Endothelial cell (in vitro differentiated cells): ENCODE results near the gene SPEM1. TPM values are rescaled to one million over a fixed set of nuclear protein-coding genes. Genes with fewer than 3 reads are reported as not detected.

Source experiments
- DNase-seq: peaks from one replicate; pipeline ENCODE4 v3.0.0; 2021; ENCODE audit warnings: low spot score
- H3K27ac Mint-ChIP-seq: one replicate; pipeline ENCODE4 v1.8.0; 2021; ENCODE audit warnings: mixed read lengths, inconsistent platforms; ENCODE audit not compliant: unreplicated experiment
- H3K27me3 Mint-ChIP-seq: one replicate; pipeline ENCODE4 v1.8.0; 2021; ENCODE audit warnings: mild to moderate bottlenecking, moderate library complexity, mixed read lengths, inconsistent platforms; ENCODE audit not compliant: unreplicated experiment
- H3K36me3 Mint-ChIP-seq: one replicate; pipeline ENCODE4 v1.8.0; 2021; ENCODE audit warnings: mild to moderate bottlenecking, low read depth, mixed read lengths, inconsistent platforms; ENCODE audit not compliant: unreplicated experiment
- H3K4me1 Mint-ChIP-seq: one replicate; pipeline ENCODE4 v1.8.0; 2021; ENCODE audit warnings: mild to moderate bottlenecking, mixed read lengths, inconsistent platforms; ENCODE audit not compliant: unreplicated experiment
- H3K4me3 Mint-ChIP-seq: one replicate; pipeline ENCODE4 v1.8.0; 2021; ENCODE audit warnings: mild to moderate bottlenecking, mixed read lengths, inconsistent platforms; ENCODE audit not compliant: unreplicated experiment
- H3K9me3 Mint-ChIP-seq: one replicate; pipeline ENCODE4 v1.8.0; 2021; ENCODE audit warnings: mixed read lengths, inconsistent platforms; ENCODE audit not compliant: unreplicated experiment
- CTCF ChIP-seq: fragments of 200-600 bp; sonication (generic); IDR thresholded peaks from one replicate; pipeline ENCODE4 v1.5.0; 2021; ENCODE audit warnings: antibody characterized with exemption; ENCODE audit not compliant: unreplicated experiment
- long read RNA-seq: library from polyadenylated mRNA; unstranded; transcript quantifications from one replicate; pipeline ENCODE4 v2.0.0, GENCODE V29; 2020; ENCODE audit not compliant: unreplicated experiment
- total RNA-seq: library from RNA; stranded (reverse); fragmentation: NEBNext Ultra II Directional; extraction: Animal tissue kit (Norgen Biotek cat#: 25700); gene quantifications from one replicate; pipeline ENCODE4 v1.2.1, GENCODE V29; 2021; ENCODE audit not compliant: unreplicated experiment

Gene SPEM1
- 0.38 TPM for total RNA-seq
- long read RNA-seq = 0 reads

- Mint-ChIP-seq H3K9me3 (no peaks in the 10 kb centered on the region), H3K4me1 (peaks cover 8% of the 10 kb centered on the region), H3K27me3 (peaks cover 7% of the 10 kb centered on the region), H3K36me3 (peaks cover 20% of the 10 kb centered on the region), H3K4me3 (no peak within 1 kb of the TSS), H3K27ac (peak within 1 kb of the TSS; percentile 70)
- no peak for TF ChIP-seq CTCF
- no peak for DNase-seq
Measured at GRCh38 chr17:7419819-7420610, at the start of gene SPEM1. TSS of gene SPEM1 (plus strand) at chr17:7420324. CDS start at chr17:7420385, 61 bp downstream.

GRCh38 chr17:7370853-7371252 lies 49.3 kb upstream of the SPEM1 start:
- DNase-seq = no peak
- no peak for TF ChIP-seq CTCF
- no peak overlapping the region for H3K27ac Mint-ChIP-seq
- H3K27me3 Mint-ChIP-seq = peaks cover 2% of the 10 kb centered on the region
- no peaks in the 10 kb centered on the region for H3K9me3 Mint-ChIP-seq
- no peak overlapping the region for H3K4me3 Mint-ChIP-seq
- H3K36me3 Mint-ChIP-seq = no peaks in the 10 kb centered on the region
- no peaks in the 10 kb centered on the region for H3K4me1 Mint-ChIP-seq

- DNase-seq = no peak
- peaks cover 1% of the 10 kb centered on the region for H3K36me3 Mint-ChIP-seq
Measured at GRCh38 chr17:7374353-7374752, 45.8 kb upstream of the SPEM1 start.

GRCh38 chr17:7379134-7379533 lies 41.0 kb upstream of the SPEM1 start:
- Mint-ChIP-seq H3K4me1 (peaks cover 10% of the 10 kb centered on the region), H3K27me3 (peaks cover 20% of the 10 kb centered on the region), H3K4me3 (peak overlapping the region; percentile 39), H3K36me3 (peaks cover 7% of the 10 kb centered on the region), H3K9me3 (no peaks in the 10 kb centered on the region), H3K27ac (no peak overlapping the region)
- no peak for DNase-seq
- no peak for TF ChIP-seq CTCF

More at GRCh38 chr17:7374353-7374752, 45.8 kb upstream of the SPEM1 start:
- H3K4me1 Mint-ChIP-seq = no peaks in the 10 kb centered on the region
- no peak for TF ChIP-seq CTCF
- no peaks in the 10 kb centered on the region for H3K9me3 Mint-ChIP-seq
- H3K27ac Mint-ChIP-seq = no peak overlapping the region
- H3K4me3 Mint-ChIP-seq = no peak overlapping the region
- H3K27me3 Mint-ChIP-seq = peaks cover 2% of the 10 kb centered on the region

GRCh38 chr17:7380321-7380720 lies 39.8 kb upstream of the SPEM1 start:
- H3K4me3 Mint-ChIP-seq = peak overlapping the region; percentile 86
- no peak for DNase-seq
- peaks cover 14% of the 10 kb centered on the region for H3K4me1 Mint-ChIP-seq
- H3K9me3 Mint-ChIP-seq = no peaks in the 10 kb centered on the region
- peaks cover 23% of the 10 kb centered on the region for H3K27me3 Mint-ChIP-seq
- peaks cover 7% of the 10 kb centered on the region for H3K36me3 Mint-ChIP-seq
- peak overlapping the region; percentile 73 for H3K27ac Mint-ChIP-seq
- no peak for TF ChIP-seq CTCF
